Loucy (cell line): ENCODE results near the gene TACC3.

Experiments
- H2AFZ ChIP-seq: fragments of 200-600 bp; sonication (generic); 2 replicates; pipeline ENCODE4 v1.6.0; 2016; ENCODE audit warnings: antibody characterized with exemption, mild to moderate bottlenecking, low read length, moderate library complexity
- H3F3A ChIP-seq: fragments of 200-600 bp; 2 replicates; pipeline ENCODE4 v1.6.0; 2016; ENCODE audit warnings: antibody characterized with exemption, low read depth, mild to moderate bottlenecking
- H3K27me3 ChIP-seq: fragments of 200-600 bp; sonication (generic); 2 replicates; pipeline ENCODE4 v1.6.1; 2014; ENCODE audit warnings: low read length, mild to moderate bottlenecking; ENCODE audit not compliant: insufficient read depth, poor library complexity, severe bottlenecking
- H3K36me3 ChIP-seq: fragments of 200-600 bp; sonication (generic); 2 replicates; pipeline ENCODE4 v1.6.1; 2016; ENCODE audit warnings: low read length; ENCODE audit not compliant: insufficient read depth
- H3K4me1 ChIP-seq: fragments of 200-600 bp; sonication (generic); 2 replicates; pipeline ENCODE4 v1.5.1; 2014; ENCODE audit warnings: low read length, mild to moderate bottlenecking; ENCODE audit not compliant: insufficient read depth, poor library complexity, severe bottlenecking
- H3K4me2 ChIP-seq: fragments of 200-600 bp; sonication (generic); 2 replicates; pipeline ENCODE4 v1.6.0; 2014; ENCODE audit warnings: antibody characterized with exemption, low read length, low read depth, mild to moderate bottlenecking; ENCODE audit not compliant: poor library complexity, severe bottlenecking
- H3K4me3 ChIP-seq: fragments of 200-600 bp; sonication (generic); 2 replicates; pipeline ENCODE4 v1.5.1; 2014; ENCODE audit warnings: low read length, mild to moderate bottlenecking, mixed read lengths; ENCODE audit not compliant: poor library complexity, severe bottlenecking
- H3K79me2 ChIP-seq: fragments of 200-600 bp; sonication (generic); 2 replicates; pipeline ENCODE4 v1.6.1; 2014; ENCODE audit warnings: low read length; ENCODE audit not compliant: insufficient read depth
- H3K9ac ChIP-seq: fragments of 200-600 bp; sonication (generic); 2 replicates; pipeline ENCODE4 v1.6.0; 2014; ENCODE audit warnings: mild to moderate bottlenecking, low read depth, low read length, moderate library complexity; ENCODE audit not compliant: poor library complexity, severe bottlenecking
- H3K9me2 ChIP-seq: fragments of 200-600 bp; sonication (generic); replicated peaks from 2 replicates; pipeline ENCODE4 v1.6.1; 2016; ENCODE audit warnings: low read depth, low read length, mixed read lengths
- H3K9me3 ChIP-seq: fragments of 200-600 bp; sonication (generic); 2 replicates; pipeline ENCODE4 v1.6.1; 2014; ENCODE audit warnings: mild to moderate bottlenecking, antibody characterized with exemption, low read length, low read depth; ENCODE audit not compliant: insufficient read depth
- H4K20me1 ChIP-seq: fragments of 200-600 bp; sonication (generic); 2 replicates; pipeline ENCODE4 v1.6.0; 2014; ENCODE audit warnings: antibody characterized with exemption, low read length, mild to moderate bottlenecking; ENCODE audit not compliant: insufficient read depth, poor library complexity, severe bottlenecking
- EZH2phosphoT487 ChIP-seq: fragments of 200-600 bp; IDR thresholded peaks from 2 replicates; pipeline ENCODE4 v1.6.1; 2018; ENCODE audit warnings: antibody characterized with exemption, mild to moderate bottlenecking, moderate library complexity, borderline replicate concordance
- TF ChIP-seq, protein P1 (sequence below): fragments of 200-600 bp; sonication (generic); conservative IDR thresholded peaks from 2 replicates; pipeline ENCODE4 v1.5.1; 2014; ENCODE audit warnings: mild to moderate bottlenecking, antibody characterized with exemption, low read length

The TACC3 gene

DNA sequence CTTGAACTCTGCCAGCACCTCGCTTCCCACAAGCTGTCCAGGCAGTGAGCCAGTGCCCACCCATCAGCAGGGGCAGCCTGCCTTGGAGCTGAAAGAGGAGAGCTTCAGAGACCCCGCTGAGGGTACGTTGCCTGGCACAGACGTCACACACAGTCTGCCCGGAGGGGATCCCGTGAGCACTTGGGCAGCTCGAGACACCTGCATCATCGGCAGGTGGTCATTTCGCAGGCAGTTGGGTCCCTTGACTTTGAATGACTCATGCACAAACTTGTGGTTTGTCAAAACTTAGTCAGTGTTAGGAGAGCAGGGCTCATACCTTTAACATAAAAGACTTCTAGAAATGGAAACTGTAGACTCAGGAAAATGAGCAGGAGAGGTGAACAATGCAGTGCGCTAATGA lies 9.9 kb downstream of the TACC3 start:
- no peak for TF ChIP-seq EZH2phosphoT487
- TF ChIP-seq, protein P1, sequence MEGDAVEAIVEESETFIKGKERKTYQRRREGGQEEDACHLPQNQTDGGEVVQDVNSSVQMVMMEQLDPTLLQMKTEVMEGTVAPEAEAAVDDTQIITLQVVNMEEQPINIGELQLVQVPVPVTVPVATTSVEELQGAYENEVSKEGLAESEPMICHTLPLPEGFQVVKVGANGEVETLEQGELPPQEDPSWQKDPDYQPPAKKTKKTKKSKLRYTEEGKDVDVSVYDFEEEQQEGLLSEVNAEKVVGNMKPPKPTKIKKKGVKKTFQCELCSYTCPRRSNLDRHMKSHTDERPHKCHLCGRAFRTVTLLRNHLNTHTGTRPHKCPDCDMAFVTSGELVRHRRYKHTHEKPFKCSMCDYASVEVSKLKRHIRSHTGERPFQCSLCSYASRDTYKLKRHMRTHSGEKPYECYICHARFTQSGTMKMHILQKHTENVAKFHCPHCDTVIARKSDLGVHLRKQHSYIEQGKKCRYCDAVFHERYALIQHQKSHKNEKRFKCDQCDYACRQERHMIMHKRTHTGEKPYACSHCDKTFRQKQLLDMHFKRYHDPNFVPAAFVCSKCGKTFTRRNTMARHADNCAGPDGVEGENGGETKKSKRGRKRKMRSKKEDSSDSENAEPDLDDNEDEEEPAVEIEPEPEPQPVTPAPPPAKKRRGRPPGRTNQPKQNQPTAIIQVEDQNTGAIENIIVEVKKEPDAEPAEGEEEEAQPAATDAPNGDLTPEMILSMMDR = no peak
- peaks cover 31% of the 10 kb centered on the region for H4K20me1 ChIP-seq
- H3K27me3 ChIP-seq = no peaks in the 10 kb centered on the region
- H3K4me3 ChIP-seq = no peak overlapping the region
- no peaks in the 10 kb centered on the region for H3K9me3 ChIP-seq
- H3K9ac ChIP-seq = no peak overlapping the region
- no peak overlapping the region for H2AFZ ChIP-seq
- peaks cover 89% of the 10 kb centered on the region; the same call in 1 of the 2 replicates for H3K36me3 ChIP-seq
- H3F3A ChIP-seq = no peaks in the 10 kb centered on the region
- H3K4me1 ChIP-seq = peaks cover 9% of the 10 kb centered on the region
- no peak overlapping the region for H3K4me2 ChIP-seq
- H3K9me2 ChIP-seq = no peaks in the 10 kb centered on the region
- H3K79me2 ChIP-seq = peaks cover 59% of the 10 kb centered on the region

DNA sequence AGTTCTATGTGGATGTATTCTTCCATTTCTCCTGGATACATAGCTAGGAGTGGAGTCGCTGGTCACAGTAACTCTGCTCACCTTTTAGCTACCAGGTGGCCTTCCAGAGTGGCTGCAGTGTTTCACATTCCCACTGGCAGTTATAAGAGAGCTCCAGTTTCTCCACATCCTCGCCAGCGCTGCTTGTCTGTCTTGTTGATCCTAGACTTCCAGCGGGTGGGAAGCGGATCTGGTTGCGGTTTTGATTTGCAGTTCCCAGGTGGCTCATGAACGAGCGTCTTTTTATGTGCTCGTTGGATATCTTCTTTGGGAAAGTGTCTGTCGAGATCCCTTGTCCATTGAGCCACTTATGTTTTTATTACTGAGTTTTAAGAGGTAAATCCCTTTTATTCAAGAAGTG lies 11.6 kb downstream of the TACC3 start:
- H3F3A ChIP-seq = no peaks in the 10 kb centered on the region
- no peak overlapping the region for H3K9ac ChIP-seq
- H4K20me1 ChIP-seq = peaks cover 16% of the 10 kb centered on the region
- no peaks in the 10 kb centered on the region for H3K9me3 ChIP-seq
- H3K36me3 ChIP-seq = peaks cover 90% of the 10 kb centered on the region; the same call in 1 of the 2 replicates
- no peaks in the 10 kb centered on the region for H3K27me3 ChIP-seq
- peaks cover 4% of the 10 kb centered on the region for H3K4me1 ChIP-seq
- H3K4me3 ChIP-seq = no peak overlapping the region
- TF ChIP-seq EZH2phosphoT487 = no peak
- TF ChIP-seq, protein P1 = no peak
- H3K4me2 ChIP-seq = no peak overlapping the region
- peaks cover 42% of the 10 kb centered on the region for H3K79me2 ChIP-seq
- H3K9me2 ChIP-seq = no peaks in the 10 kb centered on the region
- no peak overlapping the region for H2AFZ ChIP-seq

DNA sequence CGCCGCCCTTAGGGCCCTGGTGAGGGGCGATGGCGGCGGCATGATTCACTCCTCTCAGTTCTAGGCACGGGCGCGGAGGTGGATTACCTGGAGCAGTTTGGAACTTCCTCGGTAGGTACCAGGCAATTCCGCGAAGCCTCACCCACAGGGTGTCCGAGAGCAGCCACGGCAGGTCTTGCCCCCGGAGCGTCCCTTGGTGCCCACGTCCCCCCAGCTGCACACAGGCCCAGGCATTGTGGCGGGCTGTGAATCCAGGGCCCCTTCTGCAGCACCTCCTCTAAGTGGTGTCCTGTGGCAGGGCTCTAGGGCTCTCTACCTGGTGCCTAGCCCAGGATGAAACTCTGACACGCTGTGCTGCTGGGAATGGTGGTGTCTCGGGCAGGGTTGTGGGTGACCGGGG lies 13.9 kb downstream of the TACC3 start:
- no peak overlapping the region for H2AFZ ChIP-seq
- no peak overlapping the region for H3K4me2 ChIP-seq
- H3K9ac ChIP-seq = no peak overlapping the region
- no peaks in the 10 kb centered on the region; the same call in 1 of the 2 replicates for H3K9me3 ChIP-seq
- TF ChIP-seq, protein P1 = no peak
- TF ChIP-seq EZH2phosphoT487 = no peak
- no peaks in the 10 kb centered on the region for H3K9me2 ChIP-seq
- peaks cover 94% of the 10 kb centered on the region; the same call in 1 of the 2 replicates for H3K36me3 ChIP-seq
- peaks cover 20% of the 10 kb centered on the region; the same call in 1 of the 2 replicates for H3K79me2 ChIP-seq
- H3K27me3 ChIP-seq = no peaks in the 10 kb centered on the region
- no peaks in the 10 kb centered on the region for H3K4me1 ChIP-seq
- no peak overlapping the region for H3K4me3 ChIP-seq
- no peaks in the 10 kb centered on the region for H3F3A ChIP-seq
- peaks cover 4% of the 10 kb centered on the region for H4K20me1 ChIP-seq
